Activated CD4-positive, alpha-beta T cell treated with anti-CD3 and anti-CD28 coated beads for 4 hours (primary cell): ENCODE data around the gene MRPL48.
"Not testable (repeated sequence)": the region's sequence is repeated elsewhere in the genome, so short reads cannot be mapped to it uniquely, and the experiment has no call there.

ENCODE experiments used
- DNase-seq, 2 donors: peaks; one replicate each; pipeline ENCODE4 v3.0.0-alpha.2; 2020

MRPL48 gene

GRCh38 chr11:73781303-73781702 is 6.4 kb upstream of the MRPL48 start:
- DNase-seq, result no peak

GRCh38 chr11:73783483-73784020 is 4.1 kb upstream of the MRPL48 start:
- DNase-seq, result no peak

- no peak for DNase-seq
Measured at GRCh38 chr11:73784080-73784634, 3.5 kb upstream of the MRPL48 start.

GRCh38 chr11:73784734-73785133 is 2.9 kb upstream of the MRPL48 start:
- DNase-seq, result no peak

GRCh38 chr11:73785467-73785866 is 2.2 kb upstream of the MRPL48 start:
- not testable (repeated sequence) for DNase-seq

- DNase-seq, result no peak
Measured at GRCh38 chr11:73787051-73787642, 527 bp upstream of the MRPL48 start.

- no peak for DNase-seq
Measured at GRCh38 chr11:73789279-73789670, 1.6 kb downstream of the MRPL48 start.

- no peak for DNase-seq
Measured at GRCh38 chr11:73792584-73792983, 4.9 kb downstream of the MRPL48 start.

- no peak for DNase-seq
Measured at GRCh38 chr11:73795925-73796632, 8.4 kb downstream of the MRPL48 start.

GRCh38 chr11:73797457-73797856 is 9.8 kb downstream of the MRPL48 start:
- no peak for DNase-seq

- DNase-seq, result no peak
Measured at GRCh38 chr11:73800276-73800806, 12.7 kb downstream of the MRPL48 start.

GRCh38 chr11:73801136-73801535 is 13.5 kb downstream of the MRPL48 start:
- DNase-seq, result no peak

GRCh38 chr11:73804712-73805111 is 17.0 kb downstream of the MRPL48 start:
- no peak for DNase-seq

- no peak for DNase-seq
Measured at GRCh38 chr11:73808052-73808451, 20.4 kb downstream of the MRPL48 start.

GRCh38 chr11:73810637-73811036 is 23.0 kb downstream of the MRPL48 start:
- no peak for DNase-seq

GRCh38 chr11:73812234-73812633 is 24.6 kb downstream of the MRPL48 start:
- DNase-seq, result no peak

GRCh38 chr11:73814812-73815211 is 27.1 kb downstream of the MRPL48 start:
- DNase-seq, result no peak

GRCh38 chr11:73818846-73819245 is 31.2 kb downstream of the MRPL48 start:
- DNase-seq, result no peak

GRCh38 chr11:73830261-73830660 is 42.6 kb downstream of the MRPL48 start:
- no peak for DNase-seq

GRCh38 chr11:73833067-73833466 is 45.4 kb downstream of the MRPL48 start:
- DNase-seq, result no peak

GRCh38 chr11:73838443-73839122 is 50.9 kb downstream of the MRPL48 start:
- DNase-seq, result no peak

GRCh38 chr11:73839123-73839457 is 51.4 kb downstream of the MRPL48 start:
- no peak for DNase-seq

- no peak for DNase-seq
Measured at GRCh38 chr11:73851046-73851764, 63.5 kb downstream of the MRPL48 start.
